Measurements from ENCODE around the gene MEIS3.

DNA sequence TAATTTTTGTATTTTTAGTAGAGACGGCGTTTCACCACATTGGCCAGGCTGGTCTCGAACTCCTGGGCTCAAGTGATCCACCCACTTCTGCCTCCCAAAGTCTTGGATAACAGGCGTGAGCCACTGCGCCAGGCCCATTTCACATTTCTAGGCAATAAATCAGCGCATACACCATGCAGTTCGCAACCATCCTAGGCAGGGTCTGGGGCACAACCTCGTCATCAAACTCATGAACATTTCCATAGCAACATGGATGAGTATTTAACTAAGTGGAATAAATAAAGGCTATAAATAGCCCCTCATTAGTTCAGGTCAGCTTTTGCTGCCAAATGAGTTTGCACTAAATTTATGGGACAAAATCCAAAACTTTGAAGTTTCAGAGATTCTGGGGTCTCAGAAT is 8.2 kb downstream of the MEIS3 start:
- TF ChIP-seq, protein P1, sequence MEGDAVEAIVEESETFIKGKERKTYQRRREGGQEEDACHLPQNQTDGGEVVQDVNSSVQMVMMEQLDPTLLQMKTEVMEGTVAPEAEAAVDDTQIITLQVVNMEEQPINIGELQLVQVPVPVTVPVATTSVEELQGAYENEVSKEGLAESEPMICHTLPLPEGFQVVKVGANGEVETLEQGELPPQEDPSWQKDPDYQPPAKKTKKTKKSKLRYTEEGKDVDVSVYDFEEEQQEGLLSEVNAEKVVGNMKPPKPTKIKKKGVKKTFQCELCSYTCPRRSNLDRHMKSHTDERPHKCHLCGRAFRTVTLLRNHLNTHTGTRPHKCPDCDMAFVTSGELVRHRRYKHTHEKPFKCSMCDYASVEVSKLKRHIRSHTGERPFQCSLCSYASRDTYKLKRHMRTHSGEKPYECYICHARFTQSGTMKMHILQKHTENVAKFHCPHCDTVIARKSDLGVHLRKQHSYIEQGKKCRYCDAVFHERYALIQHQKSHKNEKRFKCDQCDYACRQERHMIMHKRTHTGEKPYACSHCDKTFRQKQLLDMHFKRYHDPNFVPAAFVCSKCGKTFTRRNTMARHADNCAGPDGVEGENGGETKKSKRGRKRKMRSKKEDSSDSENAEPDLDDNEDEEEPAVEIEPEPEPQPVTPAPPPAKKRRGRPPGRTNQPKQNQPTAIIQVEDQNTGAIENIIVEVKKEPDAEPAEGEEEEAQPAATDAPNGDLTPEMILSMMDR (IDR thresholded peaks at IDR 0.05): no peak
- TF ChIP-seq POLR2AphosphoS5 (IDR thresholded peaks at IDR 0.05): no peak
